Non-pigmented ciliary epithelial cell (primary cell): ENCODE results near the gene HIVEP3.

Source experiments
- DNase-seq: peaks from one replicate; pipeline ENCODE4 v3.0.0-alpha.2; 2010; ENCODE audit warnings: low read depth

HIVEP3 gene

GRCh38 chr1:41682149-41682548 lies 236.6 kb downstream of the HIVEP3 start:
- no peak for DNase-seq

GRCh38 chr1:41681331-41682098 lies 237.2 kb downstream of the HIVEP3 start:
- DNase-seq: no peak

GRCh38 chr1:41679994-41680393 lies 238.7 kb downstream of the HIVEP3 start:
- no peak for DNase-seq

DNA sequence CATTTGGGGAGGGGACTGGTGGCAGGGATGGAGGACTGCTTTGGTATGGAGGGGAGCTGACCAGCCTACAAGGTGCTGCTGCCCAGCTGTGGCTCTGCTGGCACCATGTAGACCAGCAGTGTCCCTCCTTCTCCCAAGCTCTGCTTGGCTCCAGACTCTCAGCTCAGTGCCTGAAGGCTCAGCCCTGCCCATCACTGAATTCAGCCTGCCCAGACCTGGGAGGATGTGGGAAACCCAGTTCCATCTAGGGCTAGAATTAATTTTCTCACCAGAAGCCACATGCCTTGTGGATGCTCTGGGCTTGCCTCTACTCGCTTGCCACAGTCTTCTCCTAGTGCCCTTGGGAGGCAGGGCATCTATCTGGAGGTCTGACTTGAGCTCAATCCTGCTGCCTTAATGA lies 239.2 kb downstream of the HIVEP3 start:
- DNase-seq: no peak

- peak; percentile 73 for DNase-seq
Measured at GRCh38 chr1:41678111-41678878, 240.4 kb downstream of the HIVEP3 start.

- DNase-seq: no peak
Measured at GRCh38 chr1:41677620-41678019, 241.1 kb downstream of the HIVEP3 start.

DNA sequence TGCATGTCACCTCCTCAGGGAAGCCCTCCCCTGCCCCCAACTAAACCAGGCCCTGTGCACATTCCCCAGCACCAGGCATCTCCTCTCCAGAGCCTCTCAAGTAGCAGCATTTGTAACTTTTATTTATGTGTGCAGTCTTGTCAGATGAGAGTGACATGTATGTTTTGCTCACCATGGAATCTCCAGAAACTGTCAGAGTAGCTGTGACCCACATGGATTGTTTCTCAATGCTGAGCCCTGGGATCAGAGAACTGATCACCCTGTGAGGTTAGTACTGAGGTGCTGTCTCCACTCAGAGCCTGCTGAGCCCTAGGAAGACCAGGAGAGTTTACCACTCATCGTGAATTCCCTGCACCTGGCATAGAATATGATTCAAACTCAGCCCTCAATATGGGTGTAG lies 243.3 kb downstream of the HIVEP3 start:
- no peak for DNase-seq

- DNase-seq: no peak
Measured at GRCh38 chr1:41674522-41674921, 244.2 kb downstream of the HIVEP3 start.

DNA sequence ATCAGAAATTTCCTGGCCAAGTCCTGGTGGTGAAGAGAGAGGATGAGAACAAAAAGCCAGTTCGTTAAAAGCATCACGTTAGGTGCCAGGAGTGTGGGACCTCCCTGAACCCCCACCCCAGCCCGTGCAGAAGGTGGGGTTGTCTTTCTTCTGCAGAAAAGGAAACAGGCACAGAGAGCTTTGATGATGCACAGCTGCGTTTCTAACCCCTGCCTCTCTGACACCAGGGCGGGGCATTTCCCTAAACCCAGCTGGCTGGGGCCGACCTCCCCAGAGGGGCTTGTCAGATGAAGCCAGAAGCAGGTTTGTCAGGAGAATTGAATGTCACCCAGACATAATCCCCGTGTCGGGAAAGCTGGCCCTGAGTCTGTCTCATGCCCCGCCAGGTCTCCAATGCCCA lies 244.9 kb downstream of the HIVEP3 start:
- no peak for DNase-seq

- no peak for DNase-seq
Measured at GRCh38 chr1:41673378-41673777, 245.3 kb downstream of the HIVEP3 start.

GRCh38 chr1:41672641-41673361 lies 245.9 kb downstream of the HIVEP3 start:
- peak; percentile 64 for DNase-seq

DNA sequence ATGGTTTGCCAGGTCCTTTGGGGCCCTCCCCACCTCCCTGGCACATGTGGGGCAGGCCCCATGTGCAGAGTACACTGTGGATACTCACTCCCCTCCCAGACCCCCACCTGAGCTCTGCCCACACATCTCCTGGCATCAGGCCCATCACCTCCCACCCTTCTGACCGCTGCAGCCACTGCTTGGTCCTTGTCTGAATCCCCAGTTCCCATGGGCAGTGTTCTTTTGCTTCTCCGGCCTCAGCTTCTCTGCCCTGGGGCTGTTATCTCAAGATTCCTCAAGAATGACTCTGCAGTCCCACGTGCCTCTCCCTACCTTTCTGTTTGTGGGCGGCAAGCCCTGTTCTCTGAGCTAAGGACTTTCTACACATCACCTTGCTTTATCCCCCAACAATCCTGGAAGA lies 246.5 kb downstream of the HIVEP3 start:
- peak; percentile 66 for DNase-seq

DNA sequence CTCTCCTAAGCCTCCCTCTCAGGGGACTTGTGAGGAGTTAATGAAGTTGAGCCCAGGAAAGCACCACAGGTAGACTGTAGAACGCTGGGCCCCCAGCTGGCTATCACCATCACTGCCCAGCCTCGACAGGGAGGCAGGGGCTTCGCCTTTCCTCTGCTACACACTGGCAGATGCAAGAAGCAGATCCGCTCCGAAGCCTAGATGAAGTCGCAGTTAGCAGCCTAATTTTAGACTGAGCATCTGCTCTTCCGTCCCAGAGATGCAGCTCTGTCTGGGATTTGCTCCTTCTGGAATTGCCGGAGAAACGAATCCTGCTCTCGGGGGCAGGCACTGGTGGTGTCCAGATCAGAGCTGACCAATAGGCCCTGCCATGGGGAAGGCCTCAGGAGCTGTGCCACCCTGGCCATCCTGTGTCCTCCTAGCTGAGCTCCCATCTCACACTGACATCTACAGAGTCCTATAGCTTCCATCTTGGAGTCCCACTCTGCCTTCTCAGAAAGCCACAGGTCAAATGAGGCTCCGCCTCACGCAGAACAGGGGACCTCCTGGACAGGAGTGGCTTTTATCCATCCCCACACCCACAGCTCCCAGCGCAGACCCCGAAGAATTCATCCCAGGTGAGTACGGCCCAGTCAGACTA lies 247.5 kb downstream of the HIVEP3 start:
- no peak for DNase-seq

DNA sequence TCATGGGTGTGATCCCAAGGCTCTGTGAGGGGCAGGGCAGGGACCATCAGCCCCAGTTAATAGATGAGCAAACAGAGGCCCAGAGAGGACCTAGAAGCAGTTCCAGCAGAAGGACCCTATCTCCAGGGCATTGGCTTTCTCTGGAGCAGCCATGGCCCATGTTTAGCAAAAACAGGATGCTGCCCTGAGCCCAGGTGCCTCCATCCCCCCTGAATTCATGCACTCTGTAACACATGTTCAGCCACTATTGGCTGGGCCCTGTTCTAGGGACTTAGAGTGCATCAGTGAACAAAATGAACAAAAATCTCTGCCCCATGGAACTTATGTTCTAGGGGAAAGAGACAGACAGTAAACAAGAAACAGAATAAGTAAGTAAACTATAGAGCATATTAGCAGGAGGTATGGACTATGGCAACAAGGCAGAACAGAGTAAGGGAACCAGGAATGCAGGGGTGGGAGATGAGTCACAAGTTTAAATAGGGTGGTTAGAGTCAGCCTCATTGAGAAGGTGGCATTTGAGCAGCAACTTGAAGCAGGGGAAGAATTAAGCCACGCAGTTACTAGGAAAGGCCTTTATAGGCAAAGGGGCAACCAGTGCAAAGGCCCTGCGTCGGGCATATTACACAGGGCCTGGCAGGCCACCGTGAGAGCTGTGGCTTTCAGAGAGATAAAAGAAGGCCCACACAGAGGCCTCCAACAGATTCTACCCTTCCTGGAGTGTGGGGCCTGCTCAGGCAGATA lies 248.3 kb downstream of the HIVEP3 start:
- DNase-seq: peak; percentile 65

- DNase-seq: no peak
Measured at GRCh38 chr1:41668967-41669366, 249.8 kb downstream of the HIVEP3 start.

DNA sequence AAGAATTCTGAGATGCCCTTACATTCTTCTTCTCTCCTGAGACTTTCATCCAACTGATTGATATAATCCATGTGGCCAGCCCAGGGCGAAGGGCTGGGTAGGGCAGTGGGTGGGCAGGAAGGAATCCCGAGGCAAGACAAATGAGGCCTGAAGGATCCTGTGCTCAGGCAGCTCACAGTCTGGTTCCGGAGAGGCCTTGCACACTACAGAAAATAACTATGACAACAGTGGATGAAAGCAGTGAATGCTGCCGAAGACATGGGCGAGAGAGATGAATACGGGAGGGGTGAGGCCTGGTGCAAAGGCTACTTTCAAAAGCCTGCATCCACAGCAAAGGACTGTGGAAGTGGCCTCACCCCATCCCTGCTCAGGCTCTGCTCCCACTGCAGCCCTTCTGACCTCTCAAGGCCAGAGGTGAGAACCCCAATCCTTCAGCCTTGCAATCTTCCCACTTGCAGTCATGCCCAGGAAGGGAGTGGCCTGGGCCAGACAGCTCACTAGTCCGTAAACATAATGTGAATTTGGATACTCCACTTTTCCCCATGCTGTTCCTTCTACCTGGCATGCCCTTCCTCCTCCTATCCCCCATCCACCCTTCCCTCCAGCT lies 250.6 kb downstream of the HIVEP3 start:
- DNase-seq: no peak

- DNase-seq: no peak
Measured at GRCh38 chr1:41666981-41667631, 251.6 kb downstream of the HIVEP3 start.

GRCh38 chr1:41665962-41666917 lies 252.5 kb downstream of the HIVEP3 start:
- DNase-seq: no peak

DNA sequence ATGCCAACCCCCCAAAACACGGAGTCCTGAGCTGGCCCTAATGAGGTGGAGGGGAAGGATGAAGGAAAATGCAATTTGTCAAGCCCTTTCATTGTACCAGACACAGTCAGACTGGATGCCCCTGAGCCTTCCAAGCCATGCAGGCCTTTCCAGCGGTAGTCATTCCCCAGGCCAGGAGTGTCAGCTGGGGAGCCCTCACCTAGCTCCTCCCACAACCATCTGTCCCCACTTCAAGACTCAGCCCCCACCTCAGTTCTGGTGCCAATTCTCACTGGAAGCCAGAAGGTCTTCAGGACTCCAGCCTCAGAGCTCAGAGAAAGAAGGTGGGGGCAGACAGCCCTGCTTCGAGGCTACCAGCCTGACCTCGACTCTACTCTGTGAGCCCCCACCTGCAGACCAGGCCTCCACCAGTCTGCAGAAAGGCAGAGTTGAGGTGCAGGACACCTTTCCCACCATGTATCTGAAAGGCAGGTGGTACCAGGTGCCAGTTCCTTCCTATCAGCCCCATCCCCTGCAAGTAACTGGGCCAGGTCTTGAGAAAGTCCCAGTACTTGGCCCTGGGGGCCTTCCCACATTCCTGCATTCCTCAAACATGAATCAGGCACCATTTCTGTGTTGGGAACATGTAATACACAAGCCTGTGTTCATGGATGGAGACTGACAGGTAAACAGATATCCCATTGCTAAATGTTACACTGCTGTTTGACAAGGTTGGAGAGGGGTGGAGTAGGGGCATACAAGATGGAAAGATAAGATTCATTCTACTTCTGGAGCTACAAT lies 253.7 kb downstream of the HIVEP3 start:
- peak; percentile 42 for DNase-seq
